Cardiac muscle cell (in vitro differentiated cells and primary cell): ENCODE data around the gene CRADD. TPM values are rescaled to one million over a fixed set of nuclear protein-coding genes. Genes with fewer than 3 reads are reported as not detected.

Experiments
- DNase-seq, 2 donors: peaks; one replicate each; pipeline versions ENCODE4 v3.0.0 to v3.0.0-alpha.2; 2010 to 2017; ENCODE audit warnings: low read depth in 1 of 2, low spot score in 1 of 2
- H3K27ac ChIP-seq: fragments of 200-600 bp; sonication (generic); 2 replicates; pipeline ENCODE4 v1.5.1; 2016
- H3K27me3 ChIP-seq: fragments of 200-600 bp; sonication (generic); 2 replicates; pipeline ENCODE4 v1.6.0; 2016; ENCODE audit warnings: control low read depth
- H3K36me3 ChIP-seq: fragments of 200-600 bp; sonication (generic); 2 replicates; pipeline ENCODE4 v1.5.1; 2016; ENCODE audit warnings: control low read depth
- H3K4me1 ChIP-seq: fragments of 200-600 bp; sonication (generic); 2 replicates; pipeline ENCODE4 v1.8.1; 2017; ENCODE audit warnings: low read depth, mild to moderate bottlenecking, mixed run types
- H3K4me3 ChIP-seq: fragments of 200-600 bp; sonication (generic); 2 replicates; pipeline ENCODE4 v1.5.1; 2016; ENCODE audit warnings: mild to moderate bottlenecking
- H3K9me3 ChIP-seq: fragments of 200-600 bp; sonication (generic); 2 replicates; pipeline ENCODE4 v1.5.1; 2017; ENCODE audit warnings: low read depth, mild to moderate bottlenecking, control low read depth
- CTCF ChIP-seq: IDR thresholded peaks from 2 replicates; pipeline ENCODE4 v1.5.1; 2012; ENCODE audit warnings: low read depth, mild to moderate bottlenecking, low read length
- polyA plus RNA-seq: library from polyadenylated mRNA; unstranded; fragments of >200 nt; fragmentation: Nextera tagmentation; extraction: Ambion mirVana; gene quantifications from 2 replicates; pipeline ENCODE4 v1.2.1, GENCODE V29; 2016
- total RNA-seq: library from RNA; depleted of rRNA; stranded (reverse); fragments of >200 nt; gene quantifications from 2 replicates; pipeline ENCODE4 v1.2.3, GENCODE V29; 2016

Gene CRADD
- total and polyA plus RNA-seq, 2 experiments from 2014 or later = 13.8 to 37.9 TPM

GRCh38 chr12:93759512-93760081, 82.4 kb downstream of the CRADD start:
- no peak overlapping the region for H3K4me3 ChIP-seq
- peaks cover 20% of the 10 kb centered on the region for H3K4me1 ChIP-seq
- H3K27ac ChIP-seq = no peak overlapping the region
- no peaks in the 10 kb centered on the region for H3K36me3 ChIP-seq
- H3K27me3 ChIP-seq = no peaks in the 10 kb centered on the region
- no peaks in the 10 kb centered on the region for H3K9me3 ChIP-seq
- no peak for DNase-seq
- TF ChIP-seq CTCF = no peak

- H3K4me3 ChIP-seq = no peak overlapping the region
- H3K27ac ChIP-seq = no peak overlapping the region
- TF ChIP-seq CTCF = no peak
- DNase-seq = no peak
- peaks cover 20% of the 10 kb centered on the region for H3K4me1 ChIP-seq
- H3K27me3 ChIP-seq = no peaks in the 10 kb centered on the region
- H3K36me3 ChIP-seq = no peaks in the 10 kb centered on the region
- H3K9me3 ChIP-seq = no peaks in the 10 kb centered on the region
Observed at GRCh38 chr12:93760275-93760875, 83.2 kb downstream of the CRADD start.

- Histone ChIP-seq H3K27ac (no peak overlapping the region), H3K27me3 (no peaks in the 10 kb centered on the region)
Observed at GRCh38 chr12:93762059-93762719, 85.0 kb downstream of the CRADD start.

GRCh38 chr12:93762912-93763553, 85.9 kb downstream of the CRADD start:
- Histone ChIP-seq H3K27ac (peak overlapping the region; percentile 26), H3K27me3 (no peaks in the 10 kb centered on the region), H3K4me1 (peaks cover 28% of the 10 kb centered on the region), H3K4me3 (no peak overlapping the region), H3K36me3 (no peaks in the 10 kb centered on the region), H3K9me3 (no peaks in the 10 kb centered on the region)
- no peak for TF ChIP-seq CTCF
- DNase-seq = peak in 1 of 2 donors; percentile 71

More at GRCh38 chr12:93762059-93762719, 85.0 kb downstream of the CRADD start:
- H3K9me3 ChIP-seq = no peaks in the 10 kb centered on the region
- DNase-seq = peak in 1 of 2 donors; percentile 56
- no peak for TF ChIP-seq CTCF
- H3K4me1 ChIP-seq = peaks cover 31% of the 10 kb centered on the region
- no peaks in the 10 kb centered on the region for H3K36me3 ChIP-seq
- no peak overlapping the region for H3K4me3 ChIP-seq

- no peak overlapping the region for H3K27ac ChIP-seq
- H3K9me3 ChIP-seq = no peaks in the 10 kb centered on the region
- H3K36me3 ChIP-seq = no peaks in the 10 kb centered on the region
- TF ChIP-seq CTCF = no peak
- H3K4me1 ChIP-seq = peaks cover 26% of the 10 kb centered on the region
- H3K27me3 ChIP-seq = no peaks in the 10 kb centered on the region
- no peak overlapping the region for H3K4me3 ChIP-seq
- DNase-seq = no peak
Observed at GRCh38 chr12:93763746-93764147, 86.6 kb downstream of the CRADD start.
